HG03460 (cell line): ENCODE measurements around the gene SLC38A4.

Source experiments
- ATAC-seq: cut with Tn5 transposase; IDR thresholded peaks from one replicate; pipeline ENCODE4 v1.9.1; 2021; ENCODE audit not compliant: unreplicated experiment

SLC38A4 gene

GRCh38 chr12:46717159-46717558 is 108.6 kb downstream of the SLC38A4 start:
- no peak for ATAC-seq
